HG02870 (cell line): ENCODE results near the gene PLEKHA5.

Source experiments
- ATAC-seq: cut with Tn5 transposase; IDR thresholded peaks from one replicate; pipeline ENCODE4 v1.9.1; 2021; ENCODE audit warnings: mild to moderate bottlenecking, moderate library complexity; ENCODE audit not compliant: unreplicated experiment

Gene PLEKHA5

GRCh38 chr12:19129122-19129485, 429 bp upstream of the PLEKHA5 start:
- ATAC-seq: no peak

- ATAC-seq: no peak
Measured at GRCh38 chr12:19130224-19131024, 891 bp downstream of the PLEKHA5 start.

GRCh38 chr12:19131025-19131444, 1.5 kb downstream of the PLEKHA5 start:
- ATAC-seq: no peak

GRCh38 chr12:19138551-19138950, 9.0 kb downstream of the PLEKHA5 start:
- ATAC-seq: no peak

- no peak for ATAC-seq
Measured at GRCh38 chr12:19138956-19139355, 9.4 kb downstream of the PLEKHA5 start.

GRCh38 chr12:19139615-19140194, 10.2 kb downstream of the PLEKHA5 start:
- ATAC-seq: no peak

- no peak for ATAC-seq
Measured at GRCh38 chr12:19140381-19141236, 11.1 kb downstream of the PLEKHA5 start.

GRCh38 chr12:19142499-19142898, 13.0 kb downstream of the PLEKHA5 start:
- ATAC-seq: no peak

- no peak for ATAC-seq
Measured at GRCh38 chr12:19144287-19144686, 14.8 kb downstream of the PLEKHA5 start.

- no peak for ATAC-seq
Measured at GRCh38 chr12:19144985-19145384, 15.5 kb downstream of the PLEKHA5 start.

- no peak for ATAC-seq
Measured at GRCh38 chr12:19148860-19149259, 19.3 kb downstream of the PLEKHA5 start.

GRCh38 chr12:19150273-19150900, 20.9 kb downstream of the PLEKHA5 start:
- no peak for ATAC-seq

GRCh38 chr12:19151298-19151697, 21.8 kb downstream of the PLEKHA5 start:
- no peak for ATAC-seq

- ATAC-seq: no peak
Measured at GRCh38 chr12:19153396-19153795, 23.9 kb downstream of the PLEKHA5 start.

- ATAC-seq: no peak
Measured at GRCh38 chr12:19154686-19155085, 25.2 kb downstream of the PLEKHA5 start.

- ATAC-seq: no peak
Measured at GRCh38 chr12:19155981-19156734, 26.6 kb downstream of the PLEKHA5 start.

- ATAC-seq: no peak
Measured at GRCh38 chr12:19158923-19159322, 29.4 kb downstream of the PLEKHA5 start.

- no peak for ATAC-seq
Measured at GRCh38 chr12:19161216-19161615, 31.7 kb downstream of the PLEKHA5 start.

- ATAC-seq: no peak
Measured at GRCh38 chr12:19165451-19165850, 35.9 kb downstream of the PLEKHA5 start.

GRCh38 chr12:19166387-19166786, 36.9 kb downstream of the PLEKHA5 start:
- no peak for ATAC-seq
